Measurements from ENCODE around the gene RAB40B.

- TF ChIP-seq, protein P1, sequence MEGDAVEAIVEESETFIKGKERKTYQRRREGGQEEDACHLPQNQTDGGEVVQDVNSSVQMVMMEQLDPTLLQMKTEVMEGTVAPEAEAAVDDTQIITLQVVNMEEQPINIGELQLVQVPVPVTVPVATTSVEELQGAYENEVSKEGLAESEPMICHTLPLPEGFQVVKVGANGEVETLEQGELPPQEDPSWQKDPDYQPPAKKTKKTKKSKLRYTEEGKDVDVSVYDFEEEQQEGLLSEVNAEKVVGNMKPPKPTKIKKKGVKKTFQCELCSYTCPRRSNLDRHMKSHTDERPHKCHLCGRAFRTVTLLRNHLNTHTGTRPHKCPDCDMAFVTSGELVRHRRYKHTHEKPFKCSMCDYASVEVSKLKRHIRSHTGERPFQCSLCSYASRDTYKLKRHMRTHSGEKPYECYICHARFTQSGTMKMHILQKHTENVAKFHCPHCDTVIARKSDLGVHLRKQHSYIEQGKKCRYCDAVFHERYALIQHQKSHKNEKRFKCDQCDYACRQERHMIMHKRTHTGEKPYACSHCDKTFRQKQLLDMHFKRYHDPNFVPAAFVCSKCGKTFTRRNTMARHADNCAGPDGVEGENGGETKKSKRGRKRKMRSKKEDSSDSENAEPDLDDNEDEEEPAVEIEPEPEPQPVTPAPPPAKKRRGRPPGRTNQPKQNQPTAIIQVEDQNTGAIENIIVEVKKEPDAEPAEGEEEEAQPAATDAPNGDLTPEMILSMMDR (IDR thresholded peaks at IDR 0.05), result no peak
- TF ChIP-seq POLR2A (IDR thresholded peaks at IDR 0.05), result peak; percentile 39
Observed at GRCh38 chr17:82734987-82735866, 36.7 kb upstream of the RAB40B start, which contains the start of gene FN3K.

All from right lobe of liver (tissue), 4 donors.